Measurements from ENCODE around the gene ZMAT2. TPM values are rescaled to one million over a fixed set of nuclear protein-coding genes. Genes with fewer than 3 reads are reported as not detected.
"Not testable (repeated sequence)": the region's sequence is repeated elsewhere in the genome, so short reads cannot be mapped to it uniquely, and the experiment has no call there.

Gene ZMAT2
- 58.5 TPM for total RNA-seq

- peak; percentile 95 for DNase-seq (ENCODE audit: low spot score)
Observed at GRCh38 chr5:140700177-140701144, at the start of gene ZMAT2. Gene ZMAT2, plus strand, starts transcription at chr5:140700447. Its CDS starts 14 bp downstream, at chr5:140700461.

GRCh38 chr5:140658870-140659269 lies 41.4 kb upstream of the ZMAT2 start:
- no peak for DNase-seq (ENCODE audit: low spot score)

- not testable (repeated sequence) for DNase-seq (ENCODE audit: low spot score)
Observed at GRCh38 chr5:140660371-140660770, 39.9 kb upstream of the ZMAT2 start.

GRCh38 chr5:140664030-140664358 lies 36.3 kb upstream of the ZMAT2 start:
- DNase-seq (ENCODE audit: low spot score), result no peak

- peak; percentile 96 for DNase-seq (ENCODE audit: low spot score)
Observed at GRCh38 chr5:140664359-140665119, 35.7 kb upstream of the ZMAT2 start, which contains the start of gene WDR55. Gene WDR55, plus strand, starts transcription at chr5:140664904. Its CDS starts 9 bp downstream, at chr5:140664913.

- DNase-seq (ENCODE audit: low spot score), result not testable (repeated sequence)
Observed at GRCh38 chr5:140671035-140671434, 29.2 kb upstream of the ZMAT2 start.

GRCh38 chr5:140671472-140672125 lies 28.6 kb upstream of the ZMAT2 start:
- no peak for DNase-seq (ENCODE audit: low spot score)

GRCh38 chr5:140672455-140673186 lies 27.6 kb upstream of the ZMAT2 start:
- DNase-seq (ENCODE audit: low spot score), result no peak

GRCh38 chr5:140673187-140673976 lies 26.9 kb upstream of the ZMAT2 start, which contains the start of gene DND1:
Gene DND1, minus strand, starts transcription at chr5:140673576. Its CDS starts 34 bp downstream, at chr5:140673542.
- no peak for DNase-seq (ENCODE audit: low spot score)

- DNase-seq (ENCODE audit: low spot score), result no peak
Observed at GRCh38 chr5:140674211-140674610, 26.0 kb upstream of the ZMAT2 start.

GRCh38 chr5:140674629-140675028 lies 25.6 kb upstream of the ZMAT2 start:
- no peak for DNase-seq (ENCODE audit: low spot score)

GRCh38 chr5:140677947-140678346 lies 22.3 kb upstream of the ZMAT2 start:
- no peak for DNase-seq (ENCODE audit: low spot score)

- DNase-seq (ENCODE audit: low spot score), result no peak
Observed at GRCh38 chr5:140678993-140679392, 21.3 kb upstream of the ZMAT2 start.

- peak; percentile 30 for DNase-seq (ENCODE audit: low spot score)
Observed at GRCh38 chr5:140690376-140690932, 9.8 kb upstream of the ZMAT2 start.

- DNase-seq (ENCODE audit: low spot score), result peak; percentile 92
Observed at GRCh38 chr5:140690941-140691924, 9.0 kb upstream of the ZMAT2 start, which contains the start of the genes HARS1 and HARS2. Gene HARS1, minus strand, starts transcription at chr5:140691370. Its CDS starts 66 bp downstream, at chr5:140691304. Gene HARS2, plus strand, starts transcription at chr5:140691455. Its CDS starts 194 bp downstream, at chr5:140691649.

- DNase-seq (ENCODE audit: low spot score), result no peak
Observed at GRCh38 chr5:140694276-140694675, 6.0 kb upstream of the ZMAT2 start.

GRCh38 chr5:140696891-140697492 lies 3.3 kb upstream of the ZMAT2 start:
- DNase-seq (ENCODE audit: low spot score), result no peak

- DNase-seq (ENCODE audit: low spot score), result no peak
Observed at GRCh38 chr5:140707812-140708211, 7.6 kb downstream of the ZMAT2 start.
